Activated CD8-positive, alpha-beta memory T cell treated with anti-CD3 and anti-CD28 coated beads, Interleukin-2, amount 10 ng/mL, durations not matched to agents 7 days and 5 days (primary cell): ENCODE data around the gene TGDS. TPM values are rescaled to one million over a fixed set of nuclear protein-coding genes. Genes with fewer than 3 reads are reported as not detected.

ENCODE experiments used
- ATAC-seq: fragments of 150-1000 bp; cut with Tn5 transposase; one replicate; pipeline ENCODE4 v1.10.0; 2021; ENCODE audit warnings: moderate library complexity
- CTCF ChIA-PET: fragments of 350-600 bp; sonication (Branson Sonifier 250); formaldehyde crosslinking; loops from one replicate; lab custom pipeline; 2021; ENCODE audit warnings: antibody characterized with exemption; lab: Charles Lee
- DNase-seq: peaks from one replicate; pipeline ENCODE4 v3.0.0-alpha.2; 2020
- H3K27ac Mint-ChIP-seq: one replicate; pipeline ENCODE4 v1.8.0; 2021; ENCODE audit warnings: mild to moderate bottlenecking, mixed read lengths
- H3K27me3 Mint-ChIP-seq: one replicate; pipeline ENCODE4 v1.8.0; 2021; ENCODE audit warnings: mixed read lengths
- H3K36me3 Mint-ChIP-seq: one replicate; pipeline ENCODE4 v1.8.0; 2021; ENCODE audit warnings: mild to moderate bottlenecking, mixed read lengths
- H3K4me1 Mint-ChIP-seq: one replicate; pipeline ENCODE4 v1.8.0; 2021; ENCODE audit warnings: mixed read lengths
- H3K4me3 Mint-ChIP-seq: one replicate; pipeline ENCODE4 v1.8.0; 2021; ENCODE audit warnings: mild to moderate bottlenecking, moderate library complexity, mixed read lengths
- H3K9me3 Mint-ChIP-seq: one replicate; pipeline ENCODE4 v1.8.0; 2022; ENCODE audit warnings: low read depth, mixed read lengths
- total RNA-seq, 2 experiments: library from RNA; stranded (reverse); gene quantifications; one replicate each; pipeline ENCODE4 v1.2.3, GENCODE V29; 2021

The TGDS gene
- total RNA-seq, 2 experiments from 2014 or later = 14.0 to 19.5 TPM

- H3K27me3 Mint-ChIP-seq = no peaks in the 10 kb centered on the region
- peak overlapping the region; percentile 6 for H3K4me3 Mint-ChIP-seq
- H3K27ac Mint-ChIP-seq = peak overlapping the region; percentile 55
- peak; percentile 55 for ATAC-seq
- peaks cover 14% of the 10 kb centered on the region for H3K4me1 Mint-ChIP-seq
- H3K36me3 Mint-ChIP-seq = peaks cover 24% of the 10 kb centered on the region
- H3K9me3 Mint-ChIP-seq = no peaks in the 10 kb centered on the region
- DNase-seq = peak; percentile 48
- CTCF ChIA-PET = no interaction called here
Measured at GRCh38 chr13:94558716-94559115, 37.2 kb downstream of the TGDS start.

- Mint-ChIP-seq H3K36me3 (peaks cover 18% of the 10 kb centered on the region), H3K27ac (no peak overlapping the region), H3K4me1 (peaks cover 14% of the 10 kb centered on the region), H3K27me3 (no peaks in the 10 kb centered on the region), H3K9me3 (no peaks in the 10 kb centered on the region), H3K4me3 (no peak overlapping the region)
- CTCF ChIA-PET = no interaction called here
- ATAC-seq = no peak
- no peak for DNase-seq
Measured at GRCh38 chr13:94557684-94558235, 38.2 kb downstream of the TGDS start.

GRCh38 chr13:94556621-94557020, 39.3 kb downstream of the TGDS start:
- H3K27ac Mint-ChIP-seq = no peak overlapping the region
- H3K4me3 Mint-ChIP-seq = no peak overlapping the region
- peaks cover 14% of the 10 kb centered on the region for H3K4me1 Mint-ChIP-seq
- CTCF ChIA-PET = interaction anchor here (1.5 kb wide), 1 partner anchor 9 kb away, joined by 5 read pairs; no protein-coding TSS in a partner anchor
- no peak for DNase-seq
- H3K9me3 Mint-ChIP-seq = no peaks in the 10 kb centered on the region
- H3K36me3 Mint-ChIP-seq = peaks cover 11% of the 10 kb centered on the region
- no peaks in the 10 kb centered on the region for H3K27me3 Mint-ChIP-seq
- no peak for ATAC-seq

- Mint-ChIP-seq H3K27ac (no peak overlapping the region), H3K4me1 (peaks cover 14% of the 10 kb centered on the region), H3K4me3 (no peak overlapping the region), H3K36me3 (peaks cover 8% of the 10 kb centered on the region), H3K27me3 (no peaks in the 10 kb centered on the region), H3K9me3 (no peaks in the 10 kb centered on the region)
- DNase-seq (no peak), ATAC-seq (no peak)
- CTCF ChIA-PET = interaction anchor here (1.5 kb wide), 1 partner anchor 10 kb away, joined by 5 read pairs; no protein-coding TSS in a partner anchor
Measured at GRCh38 chr13:94556041-94556440, 39.9 kb downstream of the TGDS start.

GRCh38 chr13:94553766-94554165, 42.2 kb downstream of the TGDS start:
- Mint-ChIP-seq H3K4me3 (no peak overlapping the region), H3K27ac (no peak overlapping the region), H3K27me3 (peaks cover 9% of the 10 kb centered on the region), H3K36me3 (peaks cover 8% of the 10 kb centered on the region), H3K4me1 (peaks cover 17% of the 10 kb centered on the region), H3K9me3 (no peaks in the 10 kb centered on the region)
- DNase-seq (no peak), ATAC-seq (no peak)
- CTCF ChIA-PET = interaction anchor here (1.0 kb wide), 1 partner anchor 118 kb away, joined by 3 read pairs; no protein-coding TSS in a partner anchor

- H3K27me3 Mint-ChIP-seq = peaks cover 9% of the 10 kb centered on the region
- no peak overlapping the region for H3K4me3 Mint-ChIP-seq
- no peak for DNase-seq
- CTCF ChIA-PET = no interaction called here
- H3K36me3 Mint-ChIP-seq = peaks cover 2% of the 10 kb centered on the region
- no peaks in the 10 kb centered on the region for H3K9me3 Mint-ChIP-seq
- ATAC-seq = no peak
- no peak overlapping the region for H3K27ac Mint-ChIP-seq
- H3K4me1 Mint-ChIP-seq = peaks cover 17% of the 10 kb centered on the region
Measured at GRCh38 chr13:94552095-94552494, 43.9 kb downstream of the TGDS start.

GRCh38 chr13:94550062-94550738, 45.8 kb downstream of the TGDS start:
- DNase-seq (no peak), ATAC-seq (peak; percentile 5)
- peak overlapping the region; percentile 96 for H3K27ac Mint-ChIP-seq
- peaks cover 17% of the 10 kb centered on the region for H3K4me1 Mint-ChIP-seq
- H3K36me3 Mint-ChIP-seq = peaks cover 2% of the 10 kb centered on the region
- H3K27me3 Mint-ChIP-seq = peaks cover 9% of the 10 kb centered on the region
- peak overlapping the region; percentile 94 for H3K4me3 Mint-ChIP-seq
- CTCF ChIA-PET = interaction anchor here (0.6 to 3.0 kb wide), 8 partner anchors 11 to 928 kb away, joined by 3 to 14 read pairs (median 6); partner anchors contain the start of genes GPR180 and TGDS
- peaks cover 3% of the 10 kb centered on the region for H3K9me3 Mint-ChIP-seq

- Mint-ChIP-seq H3K4me1 (peaks cover 17% of the 10 kb centered on the region), H3K27ac (peak overlapping the region; percentile 96), H3K9me3 (peaks cover 3% of the 10 kb centered on the region), H3K27me3 (peaks cover 9% of the 10 kb centered on the region), H3K4me3 (peak overlapping the region; percentile 94), H3K36me3 (peaks cover 2% of the 10 kb centered on the region)
- ATAC-seq (peak; percentile 94), DNase-seq (peak; percentile 94)
- CTCF ChIA-PET = interaction anchor here (0.6 to 3.0 kb wide), 11 partner anchors 11 to 928 kb away, joined by 3 to 14 read pairs (median 5); partner anchors contain the start of genes GPR180 and TGDS
Measured at GRCh38 chr13:94549232-94550061, 46.5 kb downstream of the TGDS start.

- H3K4me1 Mint-ChIP-seq = peaks cover 17% of the 10 kb centered on the region
- H3K27ac Mint-ChIP-seq = peak overlapping the region; percentile 96
- ATAC-seq = peak; percentile 50
- peaks cover 3% of the 10 kb centered on the region for H3K9me3 Mint-ChIP-seq
- H3K27me3 Mint-ChIP-seq = peaks cover 9% of the 10 kb centered on the region
- CTCF ChIA-PET = interaction anchor here (0.9 to 3.0 kb wide), 9 partner anchors 10 to 114 kb away, joined by 3 to 14 read pairs (median 5); partner anchors contain the start of genes GPR180 and TGDS
- peaks cover 2% of the 10 kb centered on the region for H3K36me3 Mint-ChIP-seq
- no peak for DNase-seq
- H3K4me3 Mint-ChIP-seq = peak overlapping the region; percentile 94
Measured at GRCh38 chr13:94548821-94549231, 47.1 kb downstream of the TGDS start.

GRCh38 chr13:94548382-94548781, 47.6 kb downstream of the TGDS start:
- CTCF ChIA-PET = interaction anchor here (1.3 to 3.0 kb wide), 8 partner anchors 10 to 113 kb away, joined by 3 to 14 read pairs (median 6); partner anchors contain the start of genes GPR180 and TGDS
- Mint-ChIP-seq H3K27ac (peak overlapping the region; percentile 96), H3K4me3 (peak overlapping the region; percentile 94), H3K4me1 (peaks cover 17% of the 10 kb centered on the region), H3K36me3 (peaks cover 2% of the 10 kb centered on the region), H3K9me3 (peaks cover 3% of the 10 kb centered on the region), H3K27me3 (peaks cover 9% of the 10 kb centered on the region)
- DNase-seq = no peak
- ATAC-seq = no peak

- Mint-ChIP-seq H3K27ac (no peak overlapping the region), H3K36me3 (peaks cover 2% of the 10 kb centered on the region), H3K4me1 (peaks cover 17% of the 10 kb centered on the region), H3K9me3 (peaks cover 3% of the 10 kb centered on the region), H3K27me3 (peaks cover 9% of the 10 kb centered on the region), H3K4me3 (no peak overlapping the region)
- DNase-seq = no peak
- CTCF ChIA-PET = no interaction called here
- no peak for ATAC-seq
Measured at GRCh38 chr13:94546061-94546839, 49.7 kb downstream of the TGDS start.

- DNase-seq (no peak), ATAC-seq (no peak)
- Mint-ChIP-seq H3K4me1 (peaks cover 12% of the 10 kb centered on the region), H3K4me3 (no peak overlapping the region), H3K9me3 (peaks cover 3% of the 10 kb centered on the region), H3K36me3 (peaks cover 2% of the 10 kb centered on the region), H3K27ac (no peak overlapping the region), H3K27me3 (peaks cover 6% of the 10 kb centered on the region)
- CTCF ChIA-PET = interaction anchor here (1.4 kb wide), 1 partner anchor 110 kb away, joined by 3 read pairs; no protein-coding TSS in a partner anchor
Measured at GRCh38 chr13:94544922-94545321, 51.0 kb downstream of the TGDS start.
